Activated T-helper 1 cell treated with anti-CD3 and anti-CD28 coated beads, Interleukin-12 subunit alpha, Interleukin-12 subunit beta, Interleukin-2, Interleukin-4 antibody, amounts not matched to agents 30 ng/mL and 10 ng/mL and 1 ng/mL, durations not matched to agents 14 hours and 24 hours and 36 hours (primary cell): ENCODE data around the gene ITPRIP. TPM values are rescaled to one million over a fixed set of nuclear protein-coding genes. Genes with fewer than 3 reads are reported as not detected.

Experiments
- DNase-seq: peaks from one replicate; pipeline ENCODE4 v3.0.0; 2021; ENCODE audit warnings: low spot score
- H3K27ac Mint-ChIP-seq: one replicate; pipeline ENCODE4 v1.8.0; 2021; ENCODE audit warnings: mild to moderate bottlenecking, mixed read lengths
- H3K27me3 Mint-ChIP-seq: one replicate; pipeline ENCODE4 v1.8.0; 2022; ENCODE audit warnings: mild to moderate bottlenecking, moderate library complexity, mixed read lengths; ENCODE audit not compliant: insufficient read depth
- H3K36me3 Mint-ChIP-seq: one replicate; pipeline ENCODE4 v1.8.0; 2021; ENCODE audit warnings: low read depth, mixed read lengths
- H3K4me1 Mint-ChIP-seq: one replicate; pipeline ENCODE4 v1.8.0; 2021; ENCODE audit warnings: low read depth, mixed read lengths
- H3K4me3 Mint-ChIP-seq: one replicate; pipeline ENCODE4 v1.8.0; 2021; ENCODE audit warnings: mild to moderate bottlenecking, moderate library complexity, mixed read lengths
- H3K9me3 Mint-ChIP-seq: one replicate; pipeline ENCODE4 v1.8.0; 2021; ENCODE audit warnings: mixed read lengths
- intact Hi-C: fragments of 100-400 bp; cut with micrococcal nuclease; formaldehyde crosslinking; loops from one replicate; pipeline ENCODE4 v1.15.1; 2024
- total RNA-seq: library from RNA; stranded (reverse); gene quantifications from 2 replicates; pipeline ENCODE4 v1.2.3, GENCODE V29; 2022

ITPRIP gene
- total RNA-seq, 1 donor from 2014 or later, result 18.1 TPM

- Mint-ChIP-seq H3K27me3 (no peaks in the 10 kb centered on the region), H3K36me3 (peaks cover 7% of the 10 kb centered on the region), H3K9me3 (peaks cover 3% of the 10 kb centered on the region), H3K4me3 (no peak overlapping the region), H3K4me1 (peaks cover 38% of the 10 kb centered on the region), H3K27ac (no peak overlapping the region)
- intact Hi-C loops, result no loop called here
- no peak for DNase-seq
Measured at GRCh38 chr10:104296687-104297436, 41.4 kb downstream of the ITPRIP start.

DNA sequence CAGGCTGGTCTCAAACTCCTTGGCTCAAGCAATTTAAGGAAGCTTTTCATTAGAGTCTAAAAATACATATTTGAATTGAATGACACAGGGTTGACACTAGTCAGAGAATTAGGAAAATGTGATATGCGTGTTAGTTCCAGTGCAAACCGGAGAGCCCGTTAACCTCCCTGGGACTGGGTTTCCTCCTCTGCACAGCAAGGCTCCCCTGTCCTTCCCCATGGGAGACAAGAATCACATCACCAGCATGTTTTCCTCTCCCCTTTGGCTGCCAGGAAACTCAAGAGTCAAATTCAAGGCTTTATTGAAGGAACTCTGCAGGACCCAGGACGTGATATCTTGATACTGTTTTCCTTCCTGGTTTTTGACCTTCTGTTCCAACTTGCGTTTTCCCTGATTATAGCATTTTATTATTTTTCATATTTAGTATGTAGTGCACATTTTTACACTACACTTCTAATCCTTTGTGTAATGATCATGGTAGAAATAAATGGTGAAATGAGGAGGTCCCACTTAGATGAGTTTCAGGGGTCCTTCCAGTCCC lies 44.4 kb downstream of the ITPRIP start:
- DNase-seq, result no peak
- intact Hi-C loops, result no loop called here
- no peak overlapping the region for H3K4me3 Mint-ChIP-seq
- H3K36me3 Mint-ChIP-seq, result no peaks in the 10 kb centered on the region
- H3K27ac Mint-ChIP-seq, result no peak overlapping the region
- peaks cover 24% of the 10 kb centered on the region for H3K27me3 Mint-ChIP-seq
- no peaks in the 10 kb centered on the region for H3K9me3 Mint-ChIP-seq
- peaks cover 16% of the 10 kb centered on the region for H3K4me1 Mint-ChIP-seq

GRCh38 chr10:104293011-104293410 lies 45.3 kb downstream of the ITPRIP start:
- peaks cover 16% of the 10 kb centered on the region for H3K4me1 Mint-ChIP-seq
- intact Hi-C loops, result no loop called here
- no peak for DNase-seq
- no peaks in the 10 kb centered on the region for H3K9me3 Mint-ChIP-seq
- no peak overlapping the region for H3K4me3 Mint-ChIP-seq
- peaks cover 30% of the 10 kb centered on the region for H3K27me3 Mint-ChIP-seq
- no peaks in the 10 kb centered on the region for H3K36me3 Mint-ChIP-seq
- H3K27ac Mint-ChIP-seq, result no peak overlapping the region

DNA sequence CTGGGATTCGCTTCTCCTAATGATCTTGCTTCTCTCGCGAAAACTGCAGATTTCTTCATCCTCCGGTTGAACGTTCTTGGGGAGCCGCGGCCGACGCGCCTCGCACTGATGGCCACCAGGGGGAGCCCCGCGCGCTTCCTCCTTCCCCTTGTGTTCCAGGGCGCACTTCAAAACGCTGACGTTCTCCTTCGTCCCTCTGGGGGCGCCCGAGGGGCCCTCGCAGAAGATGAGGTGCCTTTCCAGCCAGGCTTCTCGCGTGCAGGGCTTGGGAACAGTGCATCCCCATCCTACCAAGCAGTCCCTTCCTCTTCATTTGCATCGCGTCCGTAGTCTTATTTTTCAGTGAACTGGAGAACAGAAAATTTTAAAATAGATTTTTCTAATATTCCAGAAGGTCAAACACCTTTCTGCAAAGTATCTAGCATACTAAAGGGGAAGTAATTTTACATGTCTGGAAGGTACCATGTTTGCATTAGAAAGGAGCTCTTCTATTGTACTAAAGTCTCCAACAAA lies 46.8 kb downstream of the ITPRIP start:
- Mint-ChIP-seq H3K9me3 (no peaks in the 10 kb centered on the region), H3K27ac (peak overlapping the region; percentile 0), H3K4me1 (peaks cover 16% of the 10 kb centered on the region), H3K27me3 (peaks cover 40% of the 10 kb centered on the region), H3K36me3 (no peaks in the 10 kb centered on the region), H3K4me3 (no peak overlapping the region)
- peak; percentile 82 for DNase-seq
- intact Hi-C loops, result loop anchor here (1.0 to 2.0 kb wide), 5 partner anchors 9 to 59 kb away; partner anchors contain the start of gene ITPRIP

DNA sequence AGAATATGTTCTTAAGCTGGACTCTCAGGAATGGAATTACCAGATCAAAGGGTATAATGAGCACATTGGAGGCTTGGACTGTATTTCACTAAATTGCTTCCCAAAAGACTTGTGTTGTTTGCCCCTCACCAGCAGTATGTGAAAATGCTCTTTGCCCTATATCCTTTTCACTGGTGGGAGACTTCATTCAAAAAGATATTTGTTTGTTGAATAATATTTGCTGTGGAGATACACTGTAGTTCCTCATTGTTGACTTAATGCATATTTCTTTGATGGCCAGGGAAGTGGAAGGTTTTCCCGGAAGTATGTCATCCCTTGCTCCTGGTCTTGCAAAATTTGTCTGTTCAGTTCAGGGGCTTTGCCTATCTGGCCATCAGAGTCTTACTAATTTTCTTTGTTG lies 49.9 kb downstream of the ITPRIP start:
- H3K27me3 Mint-ChIP-seq, result peaks cover 40% of the 10 kb centered on the region
- H3K4me1 Mint-ChIP-seq, result peaks cover 16% of the 10 kb centered on the region
- no peaks in the 10 kb centered on the region for H3K9me3 Mint-ChIP-seq
- no peak overlapping the region for H3K4me3 Mint-ChIP-seq
- no peak for DNase-seq
- intact Hi-C loops, result no loop called here
- H3K36me3 Mint-ChIP-seq, result no peaks in the 10 kb centered on the region
- H3K27ac Mint-ChIP-seq, result no peak overlapping the region

- H3K36me3 Mint-ChIP-seq, result no peaks in the 10 kb centered on the region
- intact Hi-C loops, result no loop called here
- DNase-seq, result no peak
- peaks cover 9% of the 10 kb centered on the region for H3K4me1 Mint-ChIP-seq
- no peaks in the 10 kb centered on the region for H3K9me3 Mint-ChIP-seq
- no peak overlapping the region for H3K27ac Mint-ChIP-seq
- no peak overlapping the region for H3K4me3 Mint-ChIP-seq
- H3K27me3 Mint-ChIP-seq, result peaks cover 50% of the 10 kb centered on the region
Measured at GRCh38 chr10:104286939-104287338, 51.3 kb downstream of the ITPRIP start.

DNA sequence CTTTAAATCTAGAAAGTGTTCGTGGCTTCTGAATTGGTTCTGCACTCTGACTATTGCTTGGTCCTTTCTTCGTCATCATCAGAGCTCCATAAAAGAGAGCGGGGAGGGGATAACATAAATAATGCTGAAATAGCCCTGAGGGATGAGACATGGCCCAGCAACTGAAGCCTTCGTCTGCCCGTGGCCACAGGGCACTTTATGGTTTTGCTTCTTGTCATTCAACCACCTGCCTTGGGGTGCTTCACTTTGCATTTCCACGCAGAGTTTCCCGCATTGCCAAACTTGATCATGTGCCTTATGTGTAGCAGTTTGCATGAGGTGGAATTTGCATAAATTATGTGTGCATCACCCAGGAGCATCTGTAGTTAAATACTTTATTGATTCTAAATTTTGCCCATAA lies 53.4 kb downstream of the ITPRIP start:
- H3K36me3 Mint-ChIP-seq, result no peaks in the 10 kb centered on the region
- no peaks in the 10 kb centered on the region for H3K9me3 Mint-ChIP-seq
- no peak overlapping the region for H3K27ac Mint-ChIP-seq
- peaks cover 45% of the 10 kb centered on the region for H3K27me3 Mint-ChIP-seq
- intact Hi-C loops, result no loop called here
- no peaks in the 10 kb centered on the region for H3K4me1 Mint-ChIP-seq
- no peak overlapping the region for H3K4me3 Mint-ChIP-seq
- no peak for DNase-seq

- H3K36me3 Mint-ChIP-seq, result no peaks in the 10 kb centered on the region
- no peaks in the 10 kb centered on the region for H3K9me3 Mint-ChIP-seq
- no peak overlapping the region for H3K27ac Mint-ChIP-seq
- H3K4me3 Mint-ChIP-seq, result no peak overlapping the region
- intact Hi-C loops, result no loop called here
- H3K4me1 Mint-ChIP-seq, result no peaks in the 10 kb centered on the region
- peaks cover 33% of the 10 kb centered on the region for H3K27me3 Mint-ChIP-seq
- no peak for DNase-seq
Measured at GRCh38 chr10:104281694-104282093, 56.6 kb downstream of the ITPRIP start.

GRCh38 chr10:104279550-104280259 lies 58.6 kb downstream of the ITPRIP start:
- intact Hi-C loops, result no loop called here
- Mint-ChIP-seq H3K4me3 (no peak overlapping the region), H3K36me3 (no peaks in the 10 kb centered on the region), H3K4me1 (no peaks in the 10 kb centered on the region), H3K27me3 (peaks cover 37% of the 10 kb centered on the region), H3K9me3 (no peaks in the 10 kb centered on the region), H3K27ac (no peak overlapping the region)
- no peak for DNase-seq

DNA sequence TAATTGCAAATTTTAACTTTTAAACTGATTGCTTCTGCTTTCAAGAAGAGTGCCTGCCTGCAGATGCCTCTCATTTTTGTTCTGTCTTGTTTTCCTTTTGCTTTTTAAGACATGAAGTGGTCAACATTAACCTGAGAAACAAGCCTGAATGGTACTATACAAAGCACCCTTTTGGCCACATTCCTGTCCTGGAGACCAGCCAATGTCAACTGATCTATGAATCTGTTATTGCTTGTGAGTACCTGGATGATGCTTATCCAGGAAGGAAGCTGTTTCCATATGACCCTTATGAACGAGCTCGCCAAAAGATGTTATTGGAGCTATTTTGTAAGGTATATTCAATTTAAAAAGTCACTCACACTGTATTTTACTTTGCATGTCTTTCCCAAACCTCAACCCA lies 60.5 kb downstream of the ITPRIP start:
- Mint-ChIP-seq H3K27me3 (peaks cover 35% of the 10 kb centered on the region), H3K4me3 (no peak overlapping the region), H3K36me3 (no peaks in the 10 kb centered on the region), H3K4me1 (no peaks in the 10 kb centered on the region), H3K27ac (no peak overlapping the region), H3K9me3 (no peaks in the 10 kb centered on the region)
- intact Hi-C loops, result no loop called here
- DNase-seq, result no peak

DNA sequence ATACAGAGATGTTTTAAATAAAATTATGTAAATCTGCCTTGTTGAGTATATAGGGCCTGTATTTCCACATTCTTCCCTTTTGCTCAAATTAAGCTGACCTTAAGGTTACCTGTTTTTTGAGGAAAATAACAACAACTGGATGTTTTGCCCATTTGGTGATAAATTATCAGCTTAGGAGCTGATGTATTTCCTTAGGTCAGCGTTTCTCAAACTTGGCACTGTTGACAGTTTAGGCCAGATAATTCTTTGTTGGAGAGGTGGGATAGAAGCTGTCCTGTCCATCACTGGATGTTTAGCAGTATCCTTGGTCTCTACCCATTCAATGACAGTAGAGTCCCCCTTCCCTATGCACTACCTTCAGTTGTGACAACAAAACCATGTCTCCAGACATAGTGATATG lies 62.1 kb downstream of the ITPRIP start:
- H3K36me3 Mint-ChIP-seq, result no peaks in the 10 kb centered on the region
- no peaks in the 10 kb centered on the region for H3K4me1 Mint-ChIP-seq
- H3K4me3 Mint-ChIP-seq, result no peak overlapping the region
- DNase-seq, result no peak
- H3K27ac Mint-ChIP-seq, result no peak overlapping the region
- H3K9me3 Mint-ChIP-seq, result no peaks in the 10 kb centered on the region
- peaks cover 28% of the 10 kb centered on the region for H3K27me3 Mint-ChIP-seq
- intact Hi-C loops, result no loop called here

DNA sequence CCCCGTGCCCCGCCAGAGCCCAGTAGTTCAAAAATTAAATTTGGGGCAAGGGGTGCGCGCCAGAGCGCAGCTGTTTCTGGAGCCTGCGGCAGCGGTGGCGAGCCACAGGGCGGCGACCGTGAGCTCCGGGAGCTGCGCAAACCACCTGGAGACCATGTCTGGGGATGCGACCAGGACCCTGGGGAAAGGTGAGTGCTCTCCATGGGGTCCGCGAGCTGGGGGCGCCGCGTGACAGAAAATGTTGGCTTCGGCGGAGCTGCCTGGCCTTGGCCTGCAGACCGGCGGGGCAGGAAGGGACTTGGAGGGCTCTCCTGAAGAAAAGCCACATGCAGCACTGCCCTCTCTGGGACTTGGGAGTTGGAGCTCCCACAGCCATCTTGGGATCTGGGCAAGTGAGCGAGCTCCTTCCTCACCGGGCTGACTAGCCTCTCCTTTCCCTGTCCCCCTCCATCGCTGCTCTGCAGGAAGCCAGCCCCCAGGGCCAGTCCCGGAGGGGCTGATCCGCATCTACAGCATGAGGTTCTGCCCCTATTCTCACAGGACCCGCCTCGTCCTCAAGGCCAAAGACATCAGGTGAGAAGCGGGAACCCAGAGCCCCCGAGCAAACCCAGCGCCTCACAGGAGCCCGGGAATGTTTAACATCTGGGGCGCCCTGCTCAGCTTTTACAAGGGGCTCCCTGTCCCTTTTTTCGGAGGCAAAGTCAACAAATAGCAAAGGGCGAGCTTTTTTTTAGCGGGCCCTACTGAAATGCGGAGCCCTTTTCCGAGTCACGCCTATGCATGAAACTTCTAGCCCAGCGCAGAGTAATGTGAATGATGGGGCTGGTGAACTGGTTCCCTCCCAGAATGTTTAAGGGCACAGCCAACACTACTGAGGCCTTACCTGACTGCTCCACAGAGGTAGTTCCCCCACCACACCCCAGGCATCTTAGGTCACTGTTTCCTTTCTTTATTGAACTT lies 63.2 kb downstream of the ITPRIP start:
- Mint-ChIP-seq H3K27me3 (peaks cover 21% of the 10 kb centered on the region), H3K4me3 (no peak overlapping the region), H3K4me1 (no peaks in the 10 kb centered on the region), H3K9me3 (no peaks in the 10 kb centered on the region), H3K36me3 (no peaks in the 10 kb centered on the region), H3K27ac (no peak overlapping the region)
- intact Hi-C loops, result loop anchor here (1.0 kb wide), 1 partner anchor 75 kb away; no protein-coding TSS in a partner anchor
- peak; percentile 34 for DNase-seq
